Measurements from ENCODE around the gene DNAI7. TPM values are rescaled to one million over a fixed set of nuclear protein-coding genes. Genes with fewer than 3 reads are reported as not detected.

Gene DNAI7
- polyA plus RNA-seq, 2 of the 4 experiments (the other 2 are of a cell fraction): 0.36 to 0.43 TPM

GRCh38 chr12:25065035-25065434 lies 129.9 kb downstream of the DNAI7 start:
- CTCF ChIA-PET: no interaction called here
- 29% methylated on average over 2 of the region's 2 CpGs for WGBS (ENCODE audit: missing lambda C conversion rate)

GRCh38 chr12:25063873-25064628 lies 130.9 kb downstream of the DNAI7 start:
- POLR2A ChIA-PET: no interaction called here
- no peak for ATAC-seq

More at GRCh38 chr12:25065035-25065434, 129.9 kb downstream of the DNAI7 start:
- FAIRE-seq: no peak
- POLR2A ChIA-PET: no interaction called here
- no peak overlapping the region for H3K4me3 ChIP-seq
- no peak overlapping the region for H3K4me2 ChIP-seq
- H3K9me3 ChIP-seq: no peaks in the 10 kb centered on the region
- no peak overlapping the region for H3K27ac ChIP-seq
- TF ChIP-seq FOSB (CRISPR knock-in tag; IDR thresholded peaks at IDR 0.05): no peak
- no peak for TF ChIP-seq EP300 (IDR thresholded peaks at IDR 0.05)
- no peak for TF ChIP-seq RNF2 (IDR thresholded peaks at IDR 0.05; ENCODE audit: borderline replicate concordance, low read depth)
- no peak for TF ChIP-seq RAD21 (conservative IDR thresholded peaks at IDR 0.05 in 1 of 2, IDR thresholded peaks at IDR 0.05 in 1 of 2)
- TF ChIP-seq SREBF2 (IDR thresholded peaks at IDR 0.05): no peak
- no peak for TF ChIP-seq ESRRA (IDR thresholded peaks at IDR 0.05; ENCODE audit: borderline replicate concordance, low read length)
- TF ChIP-seq GATA3 (IDR thresholded peaks at IDR 0.05; ENCODE audit: borderline replicate concordance): no peak
- no peak for ATAC-seq
- H3K4me1 ChIP-seq: no peaks in the 10 kb centered on the region
- DNase-seq (ENCODE audit: low read depth in 1 of 2, low spot score in 1 of 2): no peak

GRCh38 chr12:25058658-25059058 lies 136.3 kb downstream of the DNAI7 start:
- H3K4me2 ChIP-seq: no peak overlapping the region
- FAIRE-seq (no peak), ATAC-seq (no peak), DNase-seq (ENCODE audit: low read depth in 1 of 2, low spot score in 1 of 2) (no peak)
- TF ChIP-seq ELK1 (IDR thresholded peaks at IDR 0.05; ENCODE audit: low read depth, low read length) (no peak), ZSCAN20 (CRISPR knock-in tag; IDR thresholded peaks at IDR 0.05) (no peak), REST (IDR thresholded peaks at IDR 0.05) (no peak), JUN (IDR thresholded peaks at IDR 0.05) (no peak), SMC3 (IDR thresholded peaks at IDR 0.05) (no peak), CBX2 (IDR thresholded peaks at IDR 0.05; ENCODE audit: borderline replicate concordance, low read depth) (no peak), MAZ (IDR thresholded peaks at IDR 0.05; ENCODE audit: borderline replicate concordance, low read depth, low read length) (no peak), CEBPB (IDR thresholded peaks at IDR 0.05) (no peak)
- ChIA-PET POLR2A (no interaction called here), CTCF (no interaction called here)
- no peaks in the 10 kb centered on the region for H3K9me3 ChIP-seq
- no peaks in the 10 kb centered on the region; the same call in 2 of the 3 replicates for H3K4me1 ChIP-seq
- H3K27ac ChIP-seq: no peak overlapping the region
- no peak overlapping the region for H3K4me3 ChIP-seq

More at GRCh38 chr12:25063873-25064628, 130.9 kb downstream of the DNAI7 start:
- DNase-seq (ENCODE audit: low read depth in 1 of 2, low spot score in 1 of 2) (no peak), FAIRE-seq (no peak)
- no peak overlapping the region for H3K27ac ChIP-seq
- CTCF ChIA-PET: no interaction called here
- H3K4me1 ChIP-seq: no peaks in the 10 kb centered on the region
- H3K4me2 ChIP-seq: no peak overlapping the region
- H3K9me3 ChIP-seq: no peaks in the 10 kb centered on the region
- H3K4me3 ChIP-seq: no peak overlapping the region
- WGBS (ENCODE audit: missing lambda C conversion rate): 15% methylated on average over 5 of the region's 5 CpGs
- no peak for TF ChIP-seq RNF2 (IDR thresholded peaks at IDR 0.05; ENCODE audit: borderline replicate concordance, low read depth)

Other genes starting within 250 kb of the DNAI7 start
- gene BCAT1, start 246.1 kb downstream of the DNAI7 start, polyA plus RNA-seq (2011; rRNA removed): 14.6 and 18.0 TPM in 2 replicates
- gene BCAT1, start 246.1 kb downstream of the DNAI7 start, polyA plus RNA-seq (2017; fragmentation: RNase III; extraction: RNeasy Plus Mini Kit Qiagen cat#74134 plus additional on column Dnase treatment): 10.4 to 12.2 TPM (median 10.5 TPM) in 3 replicates
- gene ETFRF1, start 77 bp upstream of the DNAI7 start, polyA plus RNA-seq (2011; rRNA removed): 19.3 and 23.6 TPM in 2 replicates
- gene ETFRF1, start 77 bp upstream of the DNAI7 start, polyA plus RNA-seq (2017; fragmentation: RNase III; extraction: RNeasy Plus Mini Kit Qiagen cat#74134 plus additional on column Dnase treatment): 11.5 to 13.3 TPM (median 12.3 TPM) in 3 replicates
- 29.2 and 38.4 TPM in 2 replicates for gene KRAS, start 55.8 kb upstream of the DNAI7 start, polyA plus RNA-seq (2011; rRNA removed)
- gene KRAS, start 55.8 kb upstream of the DNAI7 start, polyA plus RNA-seq (2017; fragmentation: RNase III; extraction: RNeasy Plus Mini Kit Qiagen cat#74134 plus additional on column Dnase treatment): 16.4 to 17.4 TPM (median 16.5 TPM) in 3 replicates

Data from A549 (cell line).